ENCODE measurements around the gene DPH5.

DPH5 gene

GRCh38 chr1:100995198-100995988 lies 30.2 kb downstream of the DPH5 start:
- no peak overlapping the region for H3K4me3 ChIP-seq (ENCODE audit: low read depth in 1 of 2, low read length in 2 of 2)
- H3K36me3 ChIP-seq (ENCODE audit: control insufficient read depth in 1 of 2, insufficient read depth in 2 of 2, low read length in 2 of 2): peaks cover 0 to 2% of the 10 kb centered on the region in 2 donors
- H3K27ac ChIP-seq (ENCODE audit: low read depth, low read length): no peak overlapping the region
- no peaks in the 10 kb centered on the region for H3K9me3 ChIP-seq (ENCODE audit: control insufficient read depth in 1 of 2, low read length in 2 of 2)
- H3K9ac ChIP-seq (ENCODE audit: low read depth in 1 of 2, low read length in 2 of 2): no peak overlapping the region
- no peaks in the 10 kb centered on the region for H3K27me3 ChIP-seq (ENCODE audit: control insufficient read depth in 1 of 2, insufficient read depth in 2 of 2, low read length in 2 of 2)
- no peaks in the 10 kb centered on the region for H3K4me1 ChIP-seq (ENCODE audit: control insufficient read depth in 1 of 2, insufficient read depth in 2 of 2, low read length in 2 of 2)

- Histone ChIP-seq H3K9me3 (ENCODE audit: control insufficient read depth in 1 of 2, low read length in 2 of 2) (no peaks in the 10 kb centered on the region), H3K27ac (ENCODE audit: low read depth, low read length) (no peak overlapping the region), H3K4me1 (ENCODE audit: control insufficient read depth in 1 of 2, insufficient read depth in 2 of 2, low read length in 2 of 2) (no peaks in the 10 kb centered on the region), H3K36me3 (ENCODE audit: control insufficient read depth in 1 of 2, insufficient read depth in 2 of 2, low read length in 2 of 2) (peaks cover 0 to 5% of the 10 kb centered on the region in 2 donors), H3K27me3 (ENCODE audit: control insufficient read depth in 1 of 2, insufficient read depth in 2 of 2, low read length in 2 of 2) (no peaks in the 10 kb centered on the region), H3K4me3 (ENCODE audit: low read depth in 1 of 2, low read length in 2 of 2) (no peak overlapping the region), H3K9ac (ENCODE audit: low read depth in 1 of 2, low read length in 2 of 2) (no peak overlapping the region)
These were observed 36.1 kb downstream of the DPH5 start for GRCh38 chr1:100989306-100990077.

- no peak overlapping the region for H3K9ac ChIP-seq (ENCODE audit: low read depth in 1 of 2, low read length in 2 of 2)
- no peaks in the 10 kb centered on the region for H3K27me3 ChIP-seq (ENCODE audit: control insufficient read depth in 1 of 2, insufficient read depth in 2 of 2, low read length in 2 of 2)
- H3K4me3 ChIP-seq (ENCODE audit: low read depth in 1 of 2, low read length in 2 of 2): no peak overlapping the region
- no peaks in the 10 kb centered on the region for H3K4me1 ChIP-seq (ENCODE audit: control insufficient read depth in 1 of 2, insufficient read depth in 2 of 2, low read length in 2 of 2)
- no peaks in the 10 kb centered on the region for H3K9me3 ChIP-seq (ENCODE audit: control insufficient read depth in 1 of 2, low read length in 2 of 2)
- no peak overlapping the region for H3K27ac ChIP-seq (ENCODE audit: low read depth, low read length)
- peaks cover 0 to 5% of the 10 kb centered on the region in 2 donors for H3K36me3 ChIP-seq (ENCODE audit: control insufficient read depth in 1 of 2, insufficient read depth in 2 of 2, low read length in 2 of 2)
These were observed 37.5 kb downstream of the DPH5 start for GRCh38 chr1:100988121-100988520.

- Histone ChIP-seq H3K9me3 (ENCODE audit: control insufficient read depth in 1 of 2, low read length in 2 of 2) (no peaks in the 10 kb centered on the region), H3K4me1 (ENCODE audit: control insufficient read depth in 1 of 2, insufficient read depth in 2 of 2, low read length in 2 of 2) (no peaks in the 10 kb centered on the region), H3K27me3 (ENCODE audit: control insufficient read depth in 1 of 2, insufficient read depth in 2 of 2, low read length in 2 of 2) (no peaks in the 10 kb centered on the region), H3K9ac (ENCODE audit: low read depth in 1 of 2, low read length in 2 of 2) (no peak overlapping the region), H3K27ac (ENCODE audit: low read depth, low read length) (no peak overlapping the region), H3K4me3 (ENCODE audit: low read depth in 1 of 2, low read length in 2 of 2) (no peak overlapping the region), H3K36me3 (ENCODE audit: control insufficient read depth in 1 of 2, insufficient read depth in 2 of 2, low read length in 2 of 2) (peaks cover 4 to 16% of the 10 kb centered on the region in 2 donors)
These were observed 42.8 kb downstream of the DPH5 start for GRCh38 chr1:100982793-100983192.

- Histone ChIP-seq H3K4me3 (ENCODE audit: low read depth in 1 of 2, low read length in 2 of 2) (no peak overlapping the region), H3K27ac (ENCODE audit: low read depth, low read length) (no peak overlapping the region), H3K36me3 (ENCODE audit: control insufficient read depth in 1 of 2, insufficient read depth in 2 of 2, low read length in 2 of 2) (peaks cover 19 to 28% of the 10 kb centered on the region in 2 donors), H3K9me3 (ENCODE audit: control insufficient read depth in 1 of 2, low read length in 2 of 2) (no peaks in the 10 kb centered on the region), H3K9ac (ENCODE audit: low read depth in 1 of 2, low read length in 2 of 2) (no peak overlapping the region), H3K27me3 (ENCODE audit: control insufficient read depth in 1 of 2, insufficient read depth in 2 of 2, low read length in 2 of 2) (no peaks in the 10 kb centered on the region), H3K4me1 (ENCODE audit: control insufficient read depth in 1 of 2, insufficient read depth in 2 of 2, low read length in 2 of 2) (no peaks in the 10 kb centered on the region)
These were observed 46.0 kb downstream of the DPH5 start for GRCh38 chr1:100979631-100980030.

GRCh38 chr1:100976936-100977335 lies 48.6 kb downstream of the DPH5 start:
- Histone ChIP-seq H3K4me3 (ENCODE audit: low read depth in 1 of 2, low read length in 2 of 2) (no peak overlapping the region), H3K4me1 (ENCODE audit: control insufficient read depth in 1 of 2, insufficient read depth in 2 of 2, low read length in 2 of 2) (no peaks in the 10 kb centered on the region), H3K9ac (ENCODE audit: low read depth in 1 of 2, low read length in 2 of 2) (no peak overlapping the region), H3K27me3 (ENCODE audit: control insufficient read depth in 1 of 2, insufficient read depth in 2 of 2, low read length in 2 of 2) (no peaks in the 10 kb centered on the region), H3K27ac (ENCODE audit: low read depth, low read length) (no peak overlapping the region), H3K36me3 (ENCODE audit: control insufficient read depth in 1 of 2, insufficient read depth in 2 of 2, low read length in 2 of 2) (peaks cover 16 to 27% of the 10 kb centered on the region in 2 donors), H3K9me3 (ENCODE audit: control insufficient read depth in 1 of 2, low read length in 2 of 2) (no peaks in the 10 kb centered on the region)

GRCh38 chr1:100972185-100972584 lies 53.4 kb downstream of the DPH5 start:
- no peak overlapping the region for H3K9ac ChIP-seq (ENCODE audit: low read depth in 1 of 2, low read length in 2 of 2)
- no peaks in the 10 kb centered on the region for H3K9me3 ChIP-seq (ENCODE audit: control insufficient read depth in 1 of 2, low read length in 2 of 2)
- no peak overlapping the region for H3K27ac ChIP-seq (ENCODE audit: low read depth, low read length)
- no peaks in the 10 kb centered on the region for H3K27me3 ChIP-seq (ENCODE audit: control insufficient read depth in 1 of 2, insufficient read depth in 2 of 2, low read length in 2 of 2)
- no peaks in the 10 kb centered on the region for H3K4me1 ChIP-seq (ENCODE audit: control insufficient read depth in 1 of 2, insufficient read depth in 2 of 2, low read length in 2 of 2)
- no peak overlapping the region for H3K4me3 ChIP-seq (ENCODE audit: low read depth in 1 of 2, low read length in 2 of 2)
- peaks cover 16 to 17% of the 10 kb centered on the region in 2 donors for H3K36me3 ChIP-seq (ENCODE audit: control insufficient read depth in 1 of 2, insufficient read depth in 2 of 2, low read length in 2 of 2)

GRCh38 chr1:100971021-100971420 lies 54.6 kb downstream of the DPH5 start:
- peaks cover 18 to 24% of the 10 kb centered on the region in 2 donors for H3K36me3 ChIP-seq (ENCODE audit: control insufficient read depth in 1 of 2, insufficient read depth in 2 of 2, low read length in 2 of 2)
- H3K9me3 ChIP-seq (ENCODE audit: control insufficient read depth in 1 of 2, low read length in 2 of 2): no peaks in the 10 kb centered on the region
- H3K4me3 ChIP-seq (ENCODE audit: low read depth in 1 of 2, low read length in 2 of 2): no peak overlapping the region
- no peaks in the 10 kb centered on the region for H3K4me1 ChIP-seq (ENCODE audit: control insufficient read depth in 1 of 2, insufficient read depth in 2 of 2, low read length in 2 of 2)
- no peak overlapping the region for H3K27ac ChIP-seq (ENCODE audit: low read depth, low read length)
- H3K27me3 ChIP-seq (ENCODE audit: control insufficient read depth in 1 of 2, insufficient read depth in 2 of 2, low read length in 2 of 2): no peaks in the 10 kb centered on the region
- no peak overlapping the region for H3K9ac ChIP-seq (ENCODE audit: low read depth in 1 of 2, low read length in 2 of 2)

GRCh38 chr1:100969327-100969726 lies 56.3 kb downstream of the DPH5 start:
- Histone ChIP-seq H3K4me3 (ENCODE audit: low read depth in 1 of 2, low read length in 2 of 2) (no peak overlapping the region), H3K27ac (ENCODE audit: low read depth, low read length) (no peak overlapping the region), H3K9ac (ENCODE audit: low read depth in 1 of 2, low read length in 2 of 2) (no peak overlapping the region), H3K9me3 (ENCODE audit: control insufficient read depth in 1 of 2, low read length in 2 of 2) (no peaks in the 10 kb centered on the region), H3K4me1 (ENCODE audit: control insufficient read depth in 1 of 2, insufficient read depth in 2 of 2, low read length in 2 of 2) (no peaks in the 10 kb centered on the region), H3K27me3 (ENCODE audit: control insufficient read depth in 1 of 2, insufficient read depth in 2 of 2, low read length in 2 of 2) (no peaks in the 10 kb centered on the region), H3K36me3 (ENCODE audit: control insufficient read depth in 1 of 2, insufficient read depth in 2 of 2, low read length in 2 of 2) (peaks cover 6 to 20% of the 10 kb centered on the region in 2 donors)

GRCh38 chr1:100968621-100969020 lies 57.0 kb downstream of the DPH5 start:
- no peaks in the 10 kb centered on the region for H3K9me3 ChIP-seq (ENCODE audit: control insufficient read depth in 1 of 2, low read length in 2 of 2)
- no peaks in the 10 kb centered on the region for H3K4me1 ChIP-seq (ENCODE audit: control insufficient read depth in 1 of 2, insufficient read depth in 2 of 2, low read length in 2 of 2)
- no peak overlapping the region for H3K4me3 ChIP-seq (ENCODE audit: low read depth in 1 of 2, low read length in 2 of 2)
- no peaks in the 10 kb centered on the region for H3K27me3 ChIP-seq (ENCODE audit: control insufficient read depth in 1 of 2, insufficient read depth in 2 of 2, low read length in 2 of 2)
- H3K9ac ChIP-seq (ENCODE audit: low read depth in 1 of 2, low read length in 2 of 2): no peak overlapping the region
- H3K36me3 ChIP-seq (ENCODE audit: control insufficient read depth in 1 of 2, insufficient read depth in 2 of 2, low read length in 2 of 2): peaks cover 6 to 20% of the 10 kb centered on the region in 2 donors
- no peak overlapping the region for H3K27ac ChIP-seq (ENCODE audit: low read depth, low read length)

Measured in duodenal mucosa (tissue), 2 donors.